Tibial nerve (tissue), 4 donors: ENCODE results near the gene MDGA2. TPM values are rescaled to one million over a fixed set of nuclear protein-coding genes. Genes with fewer than 3 reads are reported as not detected.

Experiments
- DNase-seq, 2 donors: peaks; one replicate each; pipeline ENCODE4 v3.0.0-alpha.2; 2019; ENCODE audit warnings: low spot score in 2 of 2
- H3K27ac ChIP-seq, 4 donors: fragments of 200-600 bp; sonication (generic) in 3 of 4; one replicate each; pipeline ENCODE4 v1.5.1; 2017 to 2019; ENCODE audit warnings: mild to moderate bottlenecking in 1 of 4
- H3K27me3 ChIP-seq, 2 donors: fragments of 200-600 bp; sonication (generic) in 1 of 2; one replicate each; pipeline versions ENCODE4 v1.5.1 to v1.6.0; 2017 to 2019
- H3K36me3 ChIP-seq, 3 donors: fragments of 200-600 bp; sonication (generic); one replicate each; pipeline ENCODE4 v1.5.1; 2018 to 2019
- H3K4me1 ChIP-seq, 4 donors: fragments of 200-600 bp; sonication (generic) in 3 of 4; one replicate each; pipeline ENCODE4 v1.5.1; 2017 to 2019
- H3K4me3 ChIP-seq, 4 donors: fragments of 200-600 bp; sonication (generic) in 3 of 4; one replicate each; pipeline ENCODE4 v1.5.1; 2017 to 2019; ENCODE audit warnings: mild to moderate bottlenecking in 1 of 4, moderate library complexity in 1 of 4
- H3K9me3 ChIP-seq, 4 donors: fragments of 200-600 bp; sonication (generic) in 3 of 4; one replicate each; pipeline ENCODE4 v1.5.1; 2017 to 2019
- CTCF ChIP-seq, 5 experiments: fragments of 200-600 bp in 3 of 5; fragments of 450-650 bp in 2 of 5; sonication (generic) in 3 of 5; IDR thresholded peaks; one replicate each; pipeline ENCODE4 v1.5.1; 2016 to 2019; ENCODE audit warnings: antibody characterized with exemption in 5 of 5, mild to moderate bottlenecking in 3 of 5, moderate library complexity in 2 of 5
- EP300 ChIP-seq, 2 donors: sonication (generic); formaldehyde crosslinking; IDR thresholded peaks; one replicate each; pipeline ENCODE4 v1.6.1; 2017; ENCODE audit warnings: antibody characterized with exemption in 2 of 2, mild to moderate bottlenecking in 1 of 2
- POLR2A ChIP-seq, 2 donors: fragments of 450-650 bp; IDR thresholded peaks; one replicate each; pipeline ENCODE4 v1.6.1; 2017; ENCODE audit warnings: antibody characterized with exemption in 2 of 2, mild to moderate bottlenecking in 2 of 2, moderate library complexity in 2 of 2
- WGBS, 2 donors: methylation state at CpG; one replicate each; pipeline ENCODE4 v1.1.5; 2018; 5-methylcytosine and 5-hydroxymethylcytosine counted together
- small RNA-seq: library from RNA; depleted of rRNA; stranded (forward); fragments of <200 nt; gene quantifications from one replicate; pipeline ENCODE3, GENCODE V24; 2016
- total RNA-seq, 4 donors: library from RNA; depleted of rRNA; stranded (reverse); fragments of >200 nt; gene quantifications; one replicate each; pipeline ENCODE4 v1.1.0, GENCODE V29; 2016

Gene MDGA2
- total RNA-seq, 4 donors from 2014 or later = under 0.01 TPM; not detected in 3

GRCh38 chr14:46819117-46819516 is 856.3 kb downstream of the MDGA2 start:
- Histone ChIP-seq H3K36me3 (no peaks in the 10 kb centered on the region), H3K27ac (no peak overlapping the region), H3K4me1 (no peaks in the 10 kb centered on the region), H3K4me3 (no peak overlapping the region), H3K9me3 (no peaks in the 10 kb centered on the region), H3K27me3 (no peaks in the 10 kb centered on the region)
- TF ChIP-seq POLR2A (IDR thresholded peaks at IDR 0.05) (no peak), EP300 (IDR thresholded peaks at IDR 0.05) (no peak), CTCF (IDR thresholded peaks at IDR 0.05) (no peak)
- 81 to 86% methylated on average over 9 of the region's 9 CpGs for WGBS, 2 donors
- DNase-seq = no peak

GRCh38 chr14:46818147-46818546 is 857.3 kb downstream of the MDGA2 start:
- DNase-seq = no peak
- H3K9me3 ChIP-seq = no peaks in the 10 kb centered on the region
- H3K27me3 ChIP-seq = no peaks in the 10 kb centered on the region
- 79 to 88% methylated on average over 1 of the region's 1 CpG for WGBS, 2 donors
- TF ChIP-seq CTCF (IDR thresholded peaks at IDR 0.05) (no peak), EP300 (IDR thresholded peaks at IDR 0.05) (no peak), POLR2A (IDR thresholded peaks at IDR 0.05) (no peak)
- no peaks in the 10 kb centered on the region for H3K4me1 ChIP-seq
- H3K4me3 ChIP-seq = no peak overlapping the region
- H3K36me3 ChIP-seq = no peaks in the 10 kb centered on the region
- H3K27ac ChIP-seq = no peak overlapping the region

- no peaks in the 10 kb centered on the region for H3K27me3 ChIP-seq
- H3K4me1 ChIP-seq = no peaks in the 10 kb centered on the region
- TF ChIP-seq EP300 (IDR thresholded peaks at IDR 0.05) (no peak), CTCF (IDR thresholded peaks at IDR 0.05) (no peak), POLR2A (IDR thresholded peaks at IDR 0.05) (no peak)
- H3K36me3 ChIP-seq = no peaks in the 10 kb centered on the region
- no peak for DNase-seq
- H3K9me3 ChIP-seq = peaks cover 0 to 11% (median 0%) of the 10 kb centered on the region in 4 donors
- H3K27ac ChIP-seq = no peak overlapping the region
- no peak overlapping the region for H3K4me3 ChIP-seq
These were observed 882.3 kb downstream of the MDGA2 start for GRCh38 chr14:46793144-46793543.

Small RNA genes within 50 kb of the gene (small RNA-seq; reads per million reads assigned to genes)
- gene RF00402 = not detected
